Mesendoderm (in vitro differentiated cells): ENCODE measurements around the gene LIPA.
A peak's percentile ranks its signal among the peaks of the same experiment; 100 is the strongest.

Source experiments
- DNase-seq: peaks from one replicate; pipeline ENCODE4 v3.0.0; 2013
- H2AK5ac ChIP-seq: 2 replicates; pipeline ENCODE4 v1.6.1; 2013; ENCODE audit warnings: low read length, inconsistent platforms
- H2BK120ac ChIP-seq: 2 replicates; pipeline ENCODE4 v1.6.1; 2013; ENCODE audit warnings: low read depth, mild to moderate bottlenecking, low read length, moderate library complexity, mixed read lengths
- H2BK15ac ChIP-seq: replicated peaks from 2 replicates; pipeline ENCODE4 v1.6.1; 2013; ENCODE audit warnings: low read depth, mild to moderate bottlenecking, moderate library complexity
- H2BK5ac ChIP-seq: 2 replicates; pipeline ENCODE4 v1.6.1; 2013; ENCODE audit warnings: low read length, inconsistent platforms
- H3K18ac ChIP-seq: 2 replicates; pipeline ENCODE4 v1.6.1; 2013; ENCODE audit warnings: mild to moderate bottlenecking, low read length, mixed read lengths
- H3K23ac ChIP-seq: one replicate; pipeline ENCODE4 v1.6.1; 2013; ENCODE audit warnings: low read length
- H3K27ac ChIP-seq: 2 replicates; pipeline ENCODE4 v1.5.1; 2013; ENCODE audit warnings: low read depth, mild to moderate bottlenecking, inconsistent platforms, low read length, moderate library complexity
- H3K27me3 ChIP-seq: 2 replicates; pipeline ENCODE4 v1.6.1; 2013; ENCODE audit warnings: low read length, control low read depth, mild to moderate bottlenecking, inconsistent platforms; ENCODE audit not compliant: insufficient read depth, poor library complexity
- H3K36me3 ChIP-seq: 2 replicates; pipeline ENCODE4 v1.6.1; 2013; ENCODE audit warnings: low read length, inconsistent platforms; ENCODE audit not compliant: control insufficient read depth, insufficient read depth
- H3K4ac ChIP-seq: one replicate; pipeline ENCODE4 v1.6.1; 2013; ENCODE audit warnings: low read depth, mild to moderate bottlenecking, low read length, moderate library complexity
- H3K4me1 ChIP-seq: 2 replicates; pipeline ENCODE4 v1.6.1; 2013; ENCODE audit warnings: low read depth, low read length, inconsistent platforms; ENCODE audit not compliant: control insufficient read depth
- H3K4me2 ChIP-seq: 2 replicates; pipeline ENCODE4 v1.6.1; 2013; ENCODE audit warnings: low read length
- H3K4me3 ChIP-seq: 2 replicates; pipeline ENCODE4 v1.5.1; 2013; ENCODE audit warnings: mild to moderate bottlenecking, low read length
- H3K56ac ChIP-seq: one replicate; pipeline ENCODE4 v1.6.1; 2013; ENCODE audit warnings: low read length
- H3K79me1 ChIP-seq: 2 replicates; pipeline ENCODE4 v1.6.1; 2013; ENCODE audit warnings: low read length, inconsistent platforms
- H3K79me2 ChIP-seq: 2 replicates; pipeline ENCODE4 v1.6.1; 2013; ENCODE audit warnings: mild to moderate bottlenecking, low read length; ENCODE audit not compliant: control insufficient read depth, insufficient read depth
- H3K9ac ChIP-seq: 2 replicates; pipeline ENCODE4 v1.6.1; 2013; ENCODE audit warnings: low read length, inconsistent platforms
- H4K5ac ChIP-seq: one replicate; pipeline ENCODE4 v1.6.1; 2013; ENCODE audit warnings: low read length
- H4K8ac ChIP-seq: one replicate; pipeline ENCODE4 v1.6.1; 2013; ENCODE audit warnings: low read depth, mild to moderate bottlenecking, control low read depth, low read length, moderate library complexity
- WGBS: extraction: QIAGEN DNeasy Blood & Tissue Kit; methylation state at CpG from one replicate; pipeline ENCODE4 v1.1.7; 2013; ENCODE audit warnings: low lambda C conversion rate, missing lambda C conversion rate; ENCODE audit not compliant: insufficient coverage; ENCODE audit errors: extremely low coverage; 5-methylcytosine and 5-hydroxymethylcytosine counted together

LIPA gene

GRCh38 chr10:89283025-89283935 is 31.7 kb upstream of the LIPA start:
- H3K18ac ChIP-seq, result peak overlapping the region; percentile 56
- H4K5ac ChIP-seq, result no peak overlapping the region
- H3K56ac ChIP-seq, result peak overlapping the region; percentile 51
- peak overlapping the region; percentile 15 for H2BK5ac ChIP-seq
- WGBS, result no CpG with 5 or more reads among the region's 6 CpGs
- H4K8ac ChIP-seq, result no peak overlapping the region
- H2AK5ac ChIP-seq, result no peak overlapping the region
- no peak for DNase-seq
- no peak overlapping the region for H2BK15ac ChIP-seq
- H2BK120ac ChIP-seq, result peak overlapping the region; percentile 45
- peak overlapping the region; percentile 7 for H3K9ac ChIP-seq
- no peak overlapping the region for H3K4me2 ChIP-seq
- H3K36me3 ChIP-seq, result no peaks in the 10 kb centered on the region
- H3K23ac ChIP-seq, result no peak overlapping the region
- no peaks in the 10 kb centered on the region for H3K79me1 ChIP-seq
- no peak overlapping the region for H3K4me3 ChIP-seq
- no peaks in the 10 kb centered on the region for H3K27me3 ChIP-seq
- no peaks in the 10 kb centered on the region for H3K79me2 ChIP-seq
- H3K27ac ChIP-seq, result peak overlapping the region; percentile 42
- H3K4ac ChIP-seq, result peak overlapping the region; percentile 71
- H3K4me1 ChIP-seq, result peaks cover 3% of the 10 kb centered on the region

GRCh38 chr10:89281606-89282395 is 30.2 kb upstream of the LIPA start:
- no peak overlapping the region for H4K8ac ChIP-seq
- no peak overlapping the region for H3K4me2 ChIP-seq
- H3K79me2 ChIP-seq, result no peaks in the 10 kb centered on the region
- H3K9ac ChIP-seq, result no peak overlapping the region
- H3K27ac ChIP-seq, result no peak overlapping the region
- H2BK120ac ChIP-seq, result no peak overlapping the region
- WGBS, result no CpG with 5 or more reads among the region's 4 CpGs
- no peak overlapping the region for H2BK5ac ChIP-seq
- no peak overlapping the region for H3K4me3 ChIP-seq
- H2AK5ac ChIP-seq, result no peak overlapping the region
- no peak overlapping the region for H3K56ac ChIP-seq
- H3K79me1 ChIP-seq, result no peaks in the 10 kb centered on the region
- H3K4ac ChIP-seq, result peak overlapping the region; percentile 55
- peak overlapping the region; percentile 45 for H2BK15ac ChIP-seq
- H3K36me3 ChIP-seq, result no peaks in the 10 kb centered on the region
- H3K23ac ChIP-seq, result no peak overlapping the region
- DNase-seq, result no peak
- H3K18ac ChIP-seq, result no peak overlapping the region
- H3K27me3 ChIP-seq, result no peaks in the 10 kb centered on the region
- no peak overlapping the region for H4K5ac ChIP-seq
- H3K4me1 ChIP-seq, result peaks cover 4% of the 10 kb centered on the region

GRCh38 chr10:89280508-89280907 is 28.9 kb upstream of the LIPA start:
- no CpG with 5 or more reads among the region's 3 CpGs for WGBS
- DNase-seq, result no peak
- H3K36me3 ChIP-seq, result no peaks in the 10 kb centered on the region
- no peak overlapping the region for H2BK15ac ChIP-seq
- no peaks in the 10 kb centered on the region for H3K79me1 ChIP-seq
- no peak overlapping the region for H3K18ac ChIP-seq
- no peaks in the 10 kb centered on the region for H3K27me3 ChIP-seq
- H4K5ac ChIP-seq, result no peak overlapping the region
- H4K8ac ChIP-seq, result no peak overlapping the region
- no peak overlapping the region for H2BK120ac ChIP-seq
- H3K27ac ChIP-seq, result no peak overlapping the region
- H3K56ac ChIP-seq, result no peak overlapping the region
- no peaks in the 10 kb centered on the region for H3K79me2 ChIP-seq
- H3K4me3 ChIP-seq, result no peak overlapping the region
- H3K23ac ChIP-seq, result no peak overlapping the region
- no peak overlapping the region for H3K4ac ChIP-seq
- no peak overlapping the region for H3K4me2 ChIP-seq
- no peak overlapping the region for H3K9ac ChIP-seq
- no peak overlapping the region for H2BK5ac ChIP-seq
- H3K4me1 ChIP-seq, result peaks cover 4% of the 10 kb centered on the region
- no peak overlapping the region for H2AK5ac ChIP-seq

- no CpG with 5 or more reads among the region's 1 CpG for WGBS
- H3K4me1 ChIP-seq, result peaks cover 6% of the 10 kb centered on the region
Observed at GRCh38 chr10:89279421-89279869, 27.9 kb upstream of the LIPA start.

GRCh38 chr10:89278900-89279392 is 27.4 kb upstream of the LIPA start:
- no peak overlapping the region for H3K4ac ChIP-seq
- no peak overlapping the region for H2BK120ac ChIP-seq
- no peak overlapping the region for H4K5ac ChIP-seq
- H2BK5ac ChIP-seq, result no peak overlapping the region
- H2AK5ac ChIP-seq, result no peak overlapping the region
- H3K23ac ChIP-seq, result no peak overlapping the region
- H3K79me2 ChIP-seq, result no peaks in the 10 kb centered on the region
- H3K79me1 ChIP-seq, result no peaks in the 10 kb centered on the region
- no peak overlapping the region for H2BK15ac ChIP-seq
- H3K4me2 ChIP-seq, result no peak overlapping the region
- no peak overlapping the region for H3K56ac ChIP-seq
- H3K27ac ChIP-seq, result no peak overlapping the region
- no peak overlapping the region for H3K18ac ChIP-seq
- no peak overlapping the region for H4K8ac ChIP-seq
- peaks cover 6% of the 10 kb centered on the region for H3K4me1 ChIP-seq
- no peak overlapping the region for H3K4me3 ChIP-seq
- no peaks in the 10 kb centered on the region for H3K36me3 ChIP-seq
- H3K9ac ChIP-seq, result no peak overlapping the region
- no peak for DNase-seq
- no peaks in the 10 kb centered on the region for H3K27me3 ChIP-seq

More at GRCh38 chr10:89279421-89279869, 27.9 kb upstream of the LIPA start:
- Histone ChIP-seq H3K36me3 (no peaks in the 10 kb centered on the region), H3K79me1 (no peaks in the 10 kb centered on the region), H4K5ac (no peak overlapping the region), H3K9ac (no peak overlapping the region), H3K18ac (no peak overlapping the region), H3K79me2 (no peaks in the 10 kb centered on the region), H3K4me2 (no peak overlapping the region), H4K8ac (no peak overlapping the region), H3K4me3 (no peak overlapping the region), H2AK5ac (no peak overlapping the region), H3K56ac (no peak overlapping the region), H2BK120ac (no peak overlapping the region), H3K23ac (no peak overlapping the region), H3K27ac (no peak overlapping the region), H2BK5ac (no peak overlapping the region), H2BK15ac (no peak overlapping the region), H3K4ac (no peak overlapping the region), H3K27me3 (no peaks in the 10 kb centered on the region)
- DNase-seq, result no peak
